ENCODE measurements around the gene ABRAXAS1.

ABRAXAS1 gene

GRCh38 chr4:83486457-83487129 lies 1.7 kb upstream of the ABRAXAS1 start:
- no peak overlapping the region for H3K4me3 ChIP-seq (ENCODE audit: low read depth, low read length)
- no peak for TF ChIP-seq CTCF (IDR thresholded peaks at IDR 0.05; ENCODE audit: borderline replicate concordance, insufficient read depth, low read depth, low read length)

GRCh38 chr4:83473966-83474365 lies 10.9 kb downstream of the ABRAXAS1 start:
- H3K4me3 ChIP-seq (ENCODE audit: low read depth, low read length) = no peak overlapping the region
- no peak for TF ChIP-seq CTCF (IDR thresholded peaks at IDR 0.05; ENCODE audit: borderline replicate concordance, insufficient read depth, low read depth, low read length)

GRCh38 chr4:83473423-83473822 lies 11.5 kb downstream of the ABRAXAS1 start:
- no peak overlapping the region for H3K4me3 ChIP-seq (ENCODE audit: low read depth, low read length)
- TF ChIP-seq CTCF (IDR thresholded peaks at IDR 0.05; ENCODE audit: borderline replicate concordance, insufficient read depth, low read depth, low read length) = no peak

- no peak for TF ChIP-seq CTCF (IDR thresholded peaks at IDR 0.05; ENCODE audit: borderline replicate concordance, insufficient read depth, low read depth, low read length)
- H3K4me3 ChIP-seq (ENCODE audit: low read depth, low read length) = peak overlapping the region; percentile 77
Measured at GRCh38 chr4:83456184-83456501, 28.8 kb downstream of the ABRAXAS1 start.

GRCh38 chr4:83455281-83456183 lies 29.4 kb downstream of the ABRAXAS1 start, which contains the start of the genes HELQ and MRPS18C:
Gene HELQ, minus strand, starts transcription at chr4:83455823. Its CDS starts 130 bp downstream, at chr4:83455693.
Gene MRPS18C, plus strand, starts transcription at chr4:83456058. Its CDS starts 20 bp downstream, at chr4:83456078.
- TF ChIP-seq CTCF (IDR thresholded peaks at IDR 0.05; ENCODE audit: borderline replicate concordance, insufficient read depth, low read depth, low read length) = peak; percentile 17; the same call in 1 of the 2 replicates
- H3K4me3 ChIP-seq (ENCODE audit: low read depth, low read length) = peak within 1 kb of the TSS; percentile 83

GRCh38 chr4:83454686-83455085 lies 30.2 kb downstream of the ABRAXAS1 start:
- TF ChIP-seq CTCF (IDR thresholded peaks at IDR 0.05; ENCODE audit: borderline replicate concordance, insufficient read depth, low read depth, low read length) = no peak
- H3K4me3 ChIP-seq (ENCODE audit: low read depth, low read length) = peak overlapping the region; percentile 83

All from GM12875 (cell line).